ENCODE results near the gene CRB1. TPM values are rescaled to one million over a fixed set of nuclear protein-coding genes. Genes with fewer than 3 reads are reported as not detected.

Gene CRB1
- total RNA-seq, 1 experiment from 2014 or later: not detected

GRCh38 chr1:197249324-197249723 lies 18.7 kb upstream of the CRB1 start:
- H3K4me3 ChIP-seq: no peak overlapping the region
- no peaks in the 10 kb centered on the region for H3K36me3 ChIP-seq (ENCODE audit: low read depth)
- intact Hi-C loops (cut with micrococcal nuclease; ENCODE audit: unreplicated experiment): no loop called here
- no peaks in the 10 kb centered on the region for H3K27me3 ChIP-seq (ENCODE audit: insufficient read depth, low read depth)
- POLR2A ChIA-PET (ENCODE audit: unreplicated experiment): no interaction called here
- BruUV-seq (replicated peaks): no TSS peak
- no peaks in the 10 kb centered on the region for H4K20me1 ChIP-seq (ENCODE audit: insufficient read depth)
- H2AFZ ChIP-seq: no peak overlapping the region
- no peak overlapping the region for H3K27ac ChIP-seq
- H3K4me1 ChIP-seq (replicated peaks; ENCODE audit: insufficient read depth): no peaks in the 10 kb centered on the region
- no peaks in the 10 kb centered on the region for H3K9me3 ChIP-seq (ENCODE audit: insufficient read depth, low read depth)
- H3K9me2 ChIP-seq (ENCODE audit: insufficient read depth): no peaks in the 10 kb centered on the region
- TF ChIP-seq CTCF (conservative IDR thresholded peaks at IDR 0.05) (no peak), EZH2 (IDR thresholded peaks at IDR 0.05; ENCODE audit: low read depth) (no peak)
- no peaks in the 10 kb centered on the region for H3K79me2 ChIP-seq (ENCODE audit: low read depth)
- H3F3A ChIP-seq (ENCODE audit: insufficient read depth, low read depth): no peaks in the 10 kb centered on the region
- CTCF ChIA-PET: no interaction called here
- H3K4me2 ChIP-seq: no peak overlapping the region
- DNase-seq: no peak

GRCh38 chr1:197250616-197251015 lies 17.4 kb upstream of the CRB1 start:
- no peak for TF ChIP-seq EZH2 (IDR thresholded peaks at IDR 0.05; ENCODE audit: low read depth)
- TF ChIP-seq CTCF (conservative IDR thresholded peaks at IDR 0.05): no peak
- intact Hi-C loops (cut with micrococcal nuclease; ENCODE audit: unreplicated experiment): no loop called here

GRCh38 chr1:197252973-197253372 lies 15.1 kb upstream of the CRB1 start:
- no peak for DNase-seq
- H3K4me2 ChIP-seq: no peak overlapping the region
- no TSS peak for BruUV-seq (replicated peaks)
- CTCF ChIA-PET: no interaction called here
- TF ChIP-seq CTCF (conservative IDR thresholded peaks at IDR 0.05) (no peak), EZH2 (IDR thresholded peaks at IDR 0.05; ENCODE audit: low read depth) (no peak)
- no peaks in the 10 kb centered on the region for H3K9me2 ChIP-seq (ENCODE audit: insufficient read depth)
- no peaks in the 10 kb centered on the region for H4K20me1 ChIP-seq (ENCODE audit: insufficient read depth)
- no peaks in the 10 kb centered on the region for H3F3A ChIP-seq (ENCODE audit: insufficient read depth, low read depth)
- no peaks in the 10 kb centered on the region for H3K4me1 ChIP-seq (replicated peaks; ENCODE audit: insufficient read depth)
- H3K27me3 ChIP-seq (ENCODE audit: insufficient read depth, low read depth): no peaks in the 10 kb centered on the region
- intact Hi-C loops (cut with micrococcal nuclease; ENCODE audit: unreplicated experiment): no loop called here
- no peak overlapping the region for H3K4me3 ChIP-seq
- no peaks in the 10 kb centered on the region for H3K36me3 ChIP-seq (ENCODE audit: low read depth)
- no peaks in the 10 kb centered on the region for H3K9me3 ChIP-seq (ENCODE audit: insufficient read depth, low read depth)
- 0 out of 2 replicates have a peak overlapping the region, but pooled peaks have one; percentile 54 for H2AFZ ChIP-seq
- POLR2A ChIA-PET (ENCODE audit: unreplicated experiment): no interaction called here
- H3K27ac ChIP-seq: no peak overlapping the region
- H3K79me2 ChIP-seq (ENCODE audit: low read depth): no peaks in the 10 kb centered on the region

More at GRCh38 chr1:197250616-197251015, 17.4 kb upstream of the CRB1 start:
- Histone ChIP-seq H3K27me3 (ENCODE audit: insufficient read depth, low read depth) (no peaks in the 10 kb centered on the region), H3F3A (ENCODE audit: insufficient read depth, low read depth) (no peaks in the 10 kb centered on the region), H3K9me3 (ENCODE audit: insufficient read depth, low read depth) (no peaks in the 10 kb centered on the region), H3K4me2 (no peak overlapping the region), H2AFZ (peak overlapping the region; percentile 8; the same call in 1 of the 2 replicates), H3K4me3 (no peak overlapping the region), H3K27ac (no peak overlapping the region), H3K36me3 (ENCODE audit: low read depth) (no peaks in the 10 kb centered on the region), H4K20me1 (ENCODE audit: insufficient read depth) (no peaks in the 10 kb centered on the region), H3K9me2 (ENCODE audit: insufficient read depth) (no peaks in the 10 kb centered on the region), H3K4me1 (replicated peaks; ENCODE audit: insufficient read depth) (no peaks in the 10 kb centered on the region), H3K79me2 (ENCODE audit: low read depth) (no peaks in the 10 kb centered on the region)
- no TSS peak for BruUV-seq (replicated peaks)
- CTCF ChIA-PET: no interaction called here
- DNase-seq: no peak
- POLR2A ChIA-PET (ENCODE audit: unreplicated experiment): no interaction called here

Data from PC-9 (cell line).